HepG2 (cell line): ENCODE measurements around the gene MIEF2. TPM values are rescaled to one million over a fixed set of nuclear protein-coding genes. Genes with fewer than 3 reads are reported as not detected.
A peak's percentile ranks its signal among the peaks of the same experiment; 100 is the strongest.

Experiments
- AHDC1 ChIP-seq: sonication (generic); formaldehyde crosslinking; IDR thresholded peaks from 2 replicates; pipeline ENCODE4 v1.5.1; 2020; ENCODE audit warnings: mild to moderate bottlenecking, missing genetic modification reagents, borderline replicate concordance
- ARID3A ChIP-seq: IDR thresholded peaks from 2 replicates; pipeline ENCODE4 v1.6.1; 2012; ENCODE audit warnings: low read depth, low read length, improper control_type of control experiment
- CERS6 ChIP-seq: sonication (generic); formaldehyde crosslinking; IDR thresholded peaks from 2 replicates; pipeline ENCODE4 v1.5.0; 2020; ENCODE audit warnings: missing genetic modification reagents
- FOXP1 ChIP-seq, 2 experiments: fragments of 450-650 bp in 1 of 2; IDR thresholded peaks; 2 replicates each; pipeline ENCODE4 v1.6.1; 2017 to 2018; ENCODE audit warnings: antibody characterized with exemption in 1 of 2
- GPN1 ChIP-seq: sonication (generic); formaldehyde crosslinking; IDR thresholded peaks from 2 replicates; pipeline ENCODE4 v1.5.1; 2020; ENCODE audit warnings: missing genetic modification reagents, borderline replicate concordance
- KLF16 ChIP-seq, 2 experiments: sonication (generic) in 1 of 2; formaldehyde crosslinking in 1 of 2; IDR thresholded peaks; 2 replicates each; pipeline versions ENCODE4 v1.6.1 to v1.8.0; 2016 to 2023; ENCODE audit warnings: missing genetic modification reagents in 2 of 2, missing compliant biosample characterization in 1 of 2
- MXI1 ChIP-seq: IDR thresholded peaks from 3 replicates; pipeline ENCODE4 v1.6.1; 2012; ENCODE audit warnings: low read depth, low read length, inconsistent platforms, borderline replicate concordance
- NFKB2 ChIP-seq: sonication (generic); formaldehyde crosslinking; IDR thresholded peaks from 2 replicates; pipeline ENCODE4 v1.4.0; 2020; ENCODE audit warnings: missing genetic modification reagents, borderline replicate concordance
- THAP7 ChIP-seq: sonication (generic); formaldehyde crosslinking; IDR thresholded peaks from 2 replicates; pipeline ENCODE4 v1.8.1; 2023; ENCODE audit warnings: mild to moderate bottlenecking, missing genetic modification reagents
- ZNF446 ChIP-seq: sonication (generic); formaldehyde crosslinking; IDR thresholded peaks from 2 replicates; pipeline ENCODE4 v1.5.0; 2020; ENCODE audit warnings: mild to moderate bottlenecking, missing genetic modification reagents
- ZNF543 ChIP-seq: sonication (generic); formaldehyde crosslinking; IDR thresholded peaks from 2 replicates; pipeline ENCODE4 v1.4.0; 2020; ENCODE audit warnings: mild to moderate bottlenecking, missing genetic modification reagents
- ZNF703 ChIP-seq: sonication (generic); formaldehyde crosslinking; IDR thresholded peaks from 2 replicates; pipeline ENCODE4 v1.5.1; 2020; ENCODE audit warnings: missing genetic modification reagents, mild to moderate bottlenecking, moderate library complexity, borderline replicate concordance
- ZNF800 ChIP-seq: sonication (generic); formaldehyde crosslinking; IDR thresholded peaks from 2 replicates; pipeline ENCODE4 v1.4.0; 2020; ENCODE audit warnings: missing genetic modification reagents
- polyA plus RNA-seq, 8 experiments: library from polyadenylated mRNA; depleted of rRNA in 3 of 8; stranded (reverse) in 7 of 8; unstranded in 1 of 8; fragments of >200 nt; fragmentation: Illumina TruSeq in 4 of 8; extraction: Trizol in 4 of 8; gene quantifications; 2 replicates each; pipeline versions ENCODE4 v1.2.1 to v1.2.3, GENCODE V29; 2011 to 2016; ENCODE audit warnings: low read depth in 4 of 8, missing spikeins in 1 of 8, mixed read lengths in 1 of 8; ENCODE audit not compliant: insufficient read depth in 1 of 8
- total RNA-seq, 5 experiments: library from RNA; depleted of rRNA; stranded (reverse); fragments of >200 nt; fragmentation: Illumina TruSeq; extraction: Trizol; gene quantifications; 2 replicates each; pipeline ENCODE4 v1.2.3, GENCODE V29; 2016; ENCODE audit warnings: low read depth in 1 of 5

The MIEF2 gene
- total and polyA plus RNA-seq, 2 of the 13 experiments (the other 11 are each of a cell fraction or from before 2014, with no cell fraction given), result 6.0 to 8.0 TPM

GRCh38 chr17:18258356-18259038 is 2.0 kb upstream of the MIEF2 start, which contains the start of gene FLII (continued):
- no peak for TF ChIP-seq CERS6
- peak; percentile 73; the same call in 1 of the 2 replicates for TF ChIP-seq ZNF800 (CRISPR knock-in tag)
- no peak for TF ChIP-seq FOXP1 (IDR thresholded peaks at IDR 0.05)
- no peak for TF ChIP-seq FOXP1 (CRISPR knock-in tag; IDR thresholded peaks at IDR 0.05)
- TF ChIP-seq ARID3A, result no peak
- TF ChIP-seq ZNF446 (CRISPR knock-in tag), result peak; percentile 43; the same call in 1 of the 2 replicates
- TF ChIP-seq ZNF543 (CRISPR knock-in tag), result no peak; the same call in 1 of the 2 replicates
- TF ChIP-seq ZNF703, result no peak
- TF ChIP-seq NFKB2 (CRISPR knock-in tag), result no peak; the same call in 1 of the 2 replicates
- no peak for TF ChIP-seq THAP7 (CRISPR knock-in tag)
- TF ChIP-seq AHDC1 (CRISPR knock-in tag), result 0 out of 2 replicates have a peak, but pooled peaks have one; percentile 14
- TF ChIP-seq MXI1, result no peak; the same call in 2 of the 3 replicates
- TF ChIP-seq KLF16 (CRISPR knock-in tag; IDR thresholded peaks at IDR 0.05), result 0 out of 4 replicates have a peak, but pooled peaks of 1 of the 2 experiments have one; percentile 14
- no peak for TF ChIP-seq GPN1 (CRISPR knock-in tag)
